CD14-positive monocyte (primary cell): Measurements from ENCODE around the gene SCUBE1. TPM values are rescaled to one million over a fixed set of nuclear protein-coding genes. Genes with fewer than 3 reads are reported as not detected.

Experiments
- DNase-seq, 3 donors: peaks; one replicate each; pipeline ENCODE4 v3.0.0-alpha.2; 2011 to 2022
- H2AFZ ChIP-seq: 2 replicates; pipeline ENCODE4 v1.6.0; 2012; ENCODE audit warnings: mild to moderate bottlenecking, low read depth, low read length, inconsistent platforms; ENCODE audit not compliant: insufficient read depth, poor library complexity, severe bottlenecking
- H3K27ac ChIP-seq, 2 donors: 1 replicate in 1 of 2; 2 replicates in 1 of 2; pipeline ENCODE4 v1.5.1; 2012 to 2013; ENCODE audit warnings: low read length in 2 of 2, control low read depth in 1 of 2, inconsistent platforms in 1 of 2, low read depth in 1 of 2, mild to moderate bottlenecking in 1 of 2
- H3K27me3 ChIP-seq, 2 donors: one replicate each; pipeline versions ENCODE4 v1.6.0 to v1.6.1; 2011 to 2013; ENCODE audit warnings: low read length in 2 of 2; ENCODE audit not compliant: control insufficient read depth in 2 of 2, insufficient read depth in 2 of 2
- H3K36me3 ChIP-seq, 2 donors: replicated peaks in 1 of 2; 1 replicate in 1 of 2; 2 replicates in 1 of 2; pipeline versions ENCODE4 v1.5.1 to v1.6.1; 2012 to 2013; ENCODE audit warnings: low read length in 2 of 2, control low read depth in 1 of 2, inconsistent platforms in 1 of 2, mild to moderate bottlenecking in 1 of 2; ENCODE audit not compliant: insufficient read depth in 2 of 2, control insufficient read depth in 1 of 2
- H3K4me1 ChIP-seq, 2 donors: 1 replicate in 1 of 2; 2 replicates in 1 of 2; pipeline versions ENCODE4 v1.5.1 to v1.6.1; 2012 to 2013; ENCODE audit warnings: low read length in 2 of 2, control low read depth in 1 of 2, inconsistent platforms in 1 of 2, mild to moderate bottlenecking in 1 of 2, moderate library complexity in 1 of 2; ENCODE audit not compliant: insufficient read depth in 2 of 2, control insufficient read depth in 1 of 2
- H3K4me2 ChIP-seq: replicated peaks from 2 replicates; pipeline ENCODE3; 2012; ENCODE audit warnings: low read length, moderate library complexity, mild to moderate bottlenecking; ENCODE audit not compliant: poor library complexity, severe bottlenecking; ENCODE audit errors: extremely low read depth
- H3K4me3 ChIP-seq, 3 experiments: fragments of 200-600 bp in 1 of 3; sonication (generic) in 1 of 3; replicated peaks in 1 of 3; 1 replicate in 2 of 3; 2 replicates in 1 of 3; pipeline ENCODE4 v1.5.1; 2011 to 2013; ENCODE audit warnings: low read length in 3 of 3, mild to moderate bottlenecking in 3 of 3, control low read depth in 2 of 3, low read depth in 2 of 3, inconsistent platforms in 1 of 3, moderate library complexity in 1 of 3
- H3K79me2 ChIP-seq: 2 replicates; pipeline ENCODE4 v1.6.0; 2012; ENCODE audit warnings: mild to moderate bottlenecking, control low read depth, inconsistent platforms, low read length, moderate library complexity; ENCODE audit not compliant: insufficient read depth
- H3K9ac ChIP-seq: 2 replicates; pipeline ENCODE4 v1.6.0; 2017; ENCODE audit warnings: low read length, mild to moderate bottlenecking; ENCODE audit not compliant: insufficient read depth, poor library complexity, severe bottlenecking
- H3K9me3 ChIP-seq, 2 donors: replicated peaks in 1 of 2; 1 replicate in 1 of 2; 2 replicates in 1 of 2; pipeline versions ENCODE4 v1.5.1 to v1.6.1; 2012 to 2013; ENCODE audit warnings: low read length in 2 of 2, control low read depth in 1 of 2; ENCODE audit not compliant: control insufficient read depth in 1 of 2, insufficient read depth in 1 of 2
- H4K20me1 ChIP-seq: 2 replicates; pipeline ENCODE4 v1.6.0; 2012; ENCODE audit warnings: mild to moderate bottlenecking, low read length, control low read depth, moderate library complexity; ENCODE audit not compliant: insufficient read depth
- H3K27ac Mint-ChIP-seq, 7 donors: one replicate each; pipeline ENCODE4 v1.8.0; 2020; ENCODE audit warnings: mild to moderate bottlenecking in 7 of 7, mixed read lengths in 7 of 7, moderate library complexity in 6 of 7, inconsistent platforms in 2 of 7
- H3K27me3 Mint-ChIP-seq, 3 donors: one replicate each; pipeline ENCODE4 v1.8.0; 2021 to 2022; ENCODE audit warnings: low read depth in 3 of 3, mild to moderate bottlenecking in 3 of 3, mixed read lengths in 3 of 3, moderate library complexity in 3 of 3, inconsistent platforms in 1 of 3
- H3K36me3 Mint-ChIP-seq, 2 donors: one replicate each; pipeline ENCODE4 v1.8.0; 2020; ENCODE audit warnings: mixed read lengths in 2 of 2, inconsistent platforms in 1 of 2, mild to moderate bottlenecking in 1 of 2
- H3K4me1 Mint-ChIP-seq: one replicate; pipeline ENCODE4 v1.8.0; 2020; ENCODE audit warnings: mild to moderate bottlenecking, mixed read lengths
- H3K4me3 Mint-ChIP-seq, 2 donors: one replicate each; pipeline ENCODE4 v1.8.0; 2020; ENCODE audit warnings: mild to moderate bottlenecking in 2 of 2, mixed read lengths in 2 of 2, moderate library complexity in 1 of 2
- H3K9me3 Mint-ChIP-seq, 7 donors: one replicate each; pipeline ENCODE4 v1.8.0; 2020 to 2022; ENCODE audit warnings: mixed read lengths in 7 of 7, mild to moderate bottlenecking in 6 of 7, moderate library complexity in 6 of 7, inconsistent platforms in 2 of 7
- CTCF ChIP-seq: fragments of 200-600 bp; IDR thresholded peaks from one replicate; pipeline ENCODE4 v1.8.0; 2022; ENCODE audit warnings: antibody characterized with exemption, mild to moderate bottlenecking
- WGBS: methylation state at CpG from one replicate; pipeline ENCODE4 v1.1.5; 2013; ENCODE audit warnings: missing lambda C conversion rate; ENCODE audit not compliant: insufficient coverage; 5-methylcytosine and 5-hydroxymethylcytosine counted together
- intact Hi-C, 2 donors: fragments of 100-400 bp; cut with micrococcal nuclease; formaldehyde crosslinking; loops; one replicate each; pipeline versions ENCODE4 v1.15.0 to v1.15.1; 2023
- polyA plus RNA-seq, 3 donors: library from polyadenylated mRNA; depleted of rRNA in 1 of 3; unstranded in 2 of 3; stranded (reverse) in 1 of 3; fragments of 300-500 nt in 2 of 3; fragments of >200 nt in 1 of 3; fragmentation: Illumina TruSeq in 2 of 3; gene quantifications; 1 replicate in 2 of 3; 2 replicates in 1 of 3; pipeline ENCODE4 v1.2.3, GENCODE V29; 2012 to 2021

The SCUBE1 gene
- polyA plus RNA-seq, 3 donors, result 0.20 to 0.32 (median 0.26) TPM

- peaks cover 0 to 10% (median 3%) of the 10 kb centered on the region in 7 donors for H3K9me3 Mint-ChIP-seq
- H3K4me2 ChIP-seq, result no peak overlapping the region
- H3K9ac ChIP-seq, result no peak overlapping the region
- no peaks in the 10 kb centered on the region for H4K20me1 ChIP-seq
- no peaks in the 10 kb centered on the region for H3K79me2 ChIP-seq
- H3K4me1 Mint-ChIP-seq, result peaks cover 16% of the 10 kb centered on the region
- no peaks in the 10 kb centered on the region for H3K9me3 ChIP-seq
- 100% methylated on average over 3 of the region's 5 CpGs for WGBS
- H3K4me3 Mint-ChIP-seq, result no peak overlapping the region
- no peaks in the 10 kb centered on the region for H3K27me3 ChIP-seq
- no peak for DNase-seq
- H3K4me1 ChIP-seq, result peaks cover 10 to 13% of the 10 kb centered on the region in 2 donors
- no peak overlapping the region for H3K27ac ChIP-seq
- peaks cover 2 to 6% (median 2%) of the 10 kb centered on the region in 3 donors for H3K27me3 Mint-ChIP-seq
- H2AFZ ChIP-seq, result no peak overlapping the region
- peaks cover 0 to 3% of the 10 kb centered on the region in 2 donors for H3K36me3 Mint-ChIP-seq
- no peaks in the 10 kb centered on the region for H3K36me3 ChIP-seq
- intact Hi-C loops, result no loop called here
- no peak overlapping the region for H3K27ac Mint-ChIP-seq
- no peak for TF ChIP-seq CTCF
- no peak overlapping the region for H3K4me3 ChIP-seq
These were observed 8.8 kb upstream of the SCUBE1 start for GRCh38 chr22:43351966-43352345.

GRCh38 chr22:43349636-43350035 is 6.5 kb upstream of the SCUBE1 start:
- peaks cover 1 to 3% of the 10 kb centered on the region in 2 donors for H3K36me3 Mint-ChIP-seq
- Histone ChIP-seq H3K9ac (no peak overlapping the region), H2AFZ (no peak overlapping the region), H3K4me1 (peaks cover 34 to 36% of the 10 kb centered on the region in 2 donors), H3K4me3 (no peak overlapping the region), H3K79me2 (no peaks in the 10 kb centered on the region), H3K4me2 (no peak overlapping the region), H3K9me3 (no peaks in the 10 kb centered on the region), H3K27ac (no peak overlapping the region), H3K27me3 (peaks cover 0 to under 1% of the 10 kb centered on the region in 2 donors), H4K20me1 (no peaks in the 10 kb centered on the region), H3K36me3 (no peaks in the 10 kb centered on the region)
- H3K4me3 Mint-ChIP-seq, result no peak overlapping the region
- peaks cover 38% of the 10 kb centered on the region for H3K4me1 Mint-ChIP-seq
- peaks cover 0 to 10% (median 3%) of the 10 kb centered on the region in 7 donors for H3K9me3 Mint-ChIP-seq
- intact Hi-C loops, result loop anchor here (5.0 to 10.0 kb wide), 2 partner anchors 72 to 75 kb away; no protein-coding TSS in a partner anchor
- TF ChIP-seq CTCF, result no peak
- peaks cover 3 to 9% (median 3%) of the 10 kb centered on the region in 3 donors for H3K27me3 Mint-ChIP-seq
- WGBS, result 97% methylated on average over 12 of the region's 12 CpGs
- H3K27ac Mint-ChIP-seq, result no peak overlapping the region
- DNase-seq, result no peak
